ENCODE data around the gene AQP2.
A peak's percentile ranks its signal among the peaks of the same experiment; 100 is the strongest.

The AQP2 gene, protein sequence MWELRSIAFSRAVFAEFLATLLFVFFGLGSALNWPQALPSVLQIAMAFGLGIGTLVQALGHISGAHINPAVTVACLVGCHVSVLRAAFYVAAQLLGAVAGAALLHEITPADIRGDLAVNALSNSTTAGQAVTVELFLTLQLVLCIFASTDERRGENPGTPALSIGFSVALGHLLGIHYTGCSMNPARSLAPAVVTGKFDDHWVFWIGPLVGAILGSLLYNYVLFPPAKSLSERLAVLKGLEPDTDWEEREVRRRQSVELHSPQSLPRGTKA

GRCh38 chr12:49950273-49951251 lies at the start of gene AQP2:
Gene AQP2 (plus strand): TSS chr12:49950737. CDS start chr12:49950831, 94 bp downstream.
- no peak for DNase-seq (ENCODE audit: low read depth in 3 of 3)

GRCh38 chr12:49901026-49901425 lies 49.5 kb upstream of the AQP2 start:
- no peak for DNase-seq (ENCODE audit: low read depth in 3 of 3)

GRCh38 chr12:49901986-49902385 lies 48.6 kb upstream of the AQP2 start:
- no peak for DNase-seq (ENCODE audit: low read depth in 3 of 3)

DNA sequence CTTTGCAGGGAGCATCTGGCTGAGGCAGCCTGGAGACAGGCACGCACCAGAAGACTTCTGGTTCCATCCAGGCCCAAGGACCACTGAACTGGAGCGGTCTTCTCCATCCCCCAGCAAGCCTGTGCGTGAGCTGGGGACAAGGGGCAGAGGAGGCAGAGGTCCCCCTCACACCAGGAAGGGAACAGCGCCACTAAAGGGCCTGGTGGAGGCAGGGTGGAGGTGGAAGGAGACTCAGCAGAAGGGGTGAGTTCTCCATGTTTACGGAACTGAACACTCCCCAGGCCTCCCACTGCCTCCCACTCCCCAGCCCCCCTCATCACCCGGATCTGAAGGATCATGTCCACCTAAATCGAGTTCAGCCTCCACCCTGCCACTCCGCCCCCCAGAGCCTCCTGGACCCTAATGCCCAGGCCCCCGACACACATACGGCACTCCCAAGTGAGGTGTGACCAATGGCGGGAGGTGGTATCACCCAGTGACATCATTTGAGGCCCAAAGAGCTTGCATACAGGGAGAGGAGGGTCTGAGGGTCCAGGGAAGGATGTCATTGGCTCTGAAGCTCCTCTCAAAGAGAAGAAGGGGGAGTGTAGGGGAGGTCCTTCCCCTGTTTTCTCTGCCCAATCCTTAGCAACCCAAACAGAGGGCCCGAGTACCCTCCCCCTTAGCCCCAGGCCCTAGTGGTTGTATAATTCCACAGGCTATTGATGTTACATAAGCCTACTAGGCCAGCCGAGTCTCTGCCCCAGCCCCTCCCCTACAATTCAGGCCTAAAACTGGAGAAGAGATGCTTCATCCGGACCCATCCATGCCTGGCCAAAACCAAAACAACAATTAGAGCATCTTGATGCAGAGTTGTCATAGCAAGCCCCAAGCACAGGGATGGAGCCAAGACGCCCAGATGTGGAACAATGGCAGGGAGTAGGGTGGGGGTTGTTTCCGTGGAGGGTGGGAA lies 47.9 kb upstream of the AQP2 start:
- DNase-seq (ENCODE audit: low read depth in 3 of 3), result no peak

GRCh38 chr12:49903351-49903699 lies 47.2 kb upstream of the AQP2 start:
- no peak for DNase-seq (ENCODE audit: low read depth in 3 of 3)

- peak; percentile 6 to 27 (median 24) for DNase-seq (ENCODE audit: low read depth in 3 of 3)
These were observed 46.7 kb upstream of the AQP2 start, which contains the start of gene FAIM2 for GRCh38 chr12:49903700-49904423. Gene FAIM2 (minus strand): TSS chr12:49903900. CDS start chr12:49903792, 108 bp downstream.

DNA sequence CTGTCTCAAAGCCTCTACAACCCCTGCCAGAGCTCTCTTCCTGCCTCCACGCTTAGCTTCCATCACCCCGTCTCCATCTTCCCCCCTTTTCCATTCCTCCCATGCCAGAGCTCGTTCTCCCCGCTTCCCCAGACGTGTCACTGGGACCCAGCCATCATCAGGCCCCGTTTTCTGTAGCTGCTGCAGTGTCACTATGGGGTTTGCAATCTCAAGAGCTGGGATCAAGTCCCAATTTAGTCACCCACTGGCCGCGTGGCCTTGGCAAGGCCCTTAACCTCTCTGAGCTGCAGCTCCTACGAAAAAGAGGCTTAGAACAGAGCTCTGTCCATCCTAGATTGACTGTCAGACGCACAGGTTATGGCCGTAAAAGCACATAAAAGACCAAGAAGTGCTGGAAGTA lies 45.9 kb upstream of the AQP2 start:
- DNase-seq (ENCODE audit: low read depth in 3 of 3), result no peak

- no peak for DNase-seq (ENCODE audit: low read depth in 3 of 3)
These were observed 44.7 kb upstream of the AQP2 start for GRCh38 chr12:49905718-49906314.

DNA sequence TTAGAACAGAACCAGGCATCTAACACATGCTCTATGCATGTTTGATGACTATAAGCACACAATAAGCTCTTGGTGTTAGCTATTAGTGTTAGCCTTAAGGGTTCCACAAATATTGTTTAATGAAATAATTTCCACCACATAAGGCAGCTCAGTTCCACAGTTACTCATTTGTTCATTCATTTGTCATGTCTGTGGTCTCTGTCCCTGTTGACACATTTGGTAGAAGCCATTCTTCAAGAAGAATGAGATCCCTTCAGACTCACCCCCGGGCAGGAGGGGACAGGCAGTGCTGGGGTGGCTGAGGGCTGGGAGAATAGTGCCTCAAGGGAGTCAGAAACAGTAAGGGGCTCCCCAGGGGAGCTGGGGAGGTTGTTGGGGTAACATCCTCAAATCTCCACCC lies 43.2 kb upstream of the AQP2 start:
- DNase-seq (ENCODE audit: low read depth in 3 of 3), result no peak

- DNase-seq (ENCODE audit: low read depth in 3 of 3), result no peak
These were observed 41.2 kb upstream of the AQP2 start for GRCh38 chr12:49909356-49909755.

DNA sequence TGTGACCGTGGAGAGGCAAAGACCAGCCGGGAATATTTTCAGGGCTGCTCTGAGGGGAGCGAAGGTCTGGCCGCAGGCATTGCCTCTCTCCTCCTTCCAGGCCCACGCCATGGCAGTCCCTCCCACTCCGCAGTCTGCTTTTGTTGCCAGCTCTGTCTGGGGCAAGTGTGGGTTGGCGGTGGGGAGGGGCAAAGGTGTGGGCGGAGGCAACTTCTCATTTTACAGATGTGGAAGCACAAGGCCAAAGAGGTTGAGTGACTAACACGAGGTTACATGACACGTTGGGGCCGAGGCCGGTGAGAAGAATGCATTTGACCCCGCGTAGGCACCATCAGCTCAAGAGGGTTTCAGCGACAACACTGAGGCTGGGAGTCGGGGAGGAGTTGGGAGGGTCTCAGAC lies 40.7 kb upstream of the AQP2 start:
- no peak for DNase-seq (ENCODE audit: low read depth in 3 of 3)

GRCh38 chr12:49910331-49911212 lies 40.0 kb upstream of the AQP2 start:
- no peak for DNase-seq (ENCODE audit: low read depth in 3 of 3)

DNA sequence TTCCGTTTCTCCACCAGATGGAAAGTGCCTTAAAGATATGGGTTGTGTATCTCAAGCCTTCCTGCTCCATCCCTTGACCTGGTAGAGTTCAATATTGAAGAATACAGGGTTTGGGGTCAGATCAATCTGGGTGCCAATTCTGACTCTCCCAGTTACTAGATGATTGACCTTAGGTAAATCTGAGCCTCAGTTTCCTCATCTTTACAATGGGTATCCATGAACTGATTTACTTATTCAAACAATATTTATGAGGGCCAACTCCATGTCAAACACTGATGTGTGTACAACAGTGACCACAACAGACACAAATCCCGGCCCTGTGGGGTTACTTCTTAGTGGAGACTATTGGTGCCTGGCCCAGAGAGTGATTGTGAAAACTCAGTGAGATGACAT lies 39.3 kb upstream of the AQP2 start:
- no peak for DNase-seq (ENCODE audit: low read depth in 3 of 3)

DNA sequence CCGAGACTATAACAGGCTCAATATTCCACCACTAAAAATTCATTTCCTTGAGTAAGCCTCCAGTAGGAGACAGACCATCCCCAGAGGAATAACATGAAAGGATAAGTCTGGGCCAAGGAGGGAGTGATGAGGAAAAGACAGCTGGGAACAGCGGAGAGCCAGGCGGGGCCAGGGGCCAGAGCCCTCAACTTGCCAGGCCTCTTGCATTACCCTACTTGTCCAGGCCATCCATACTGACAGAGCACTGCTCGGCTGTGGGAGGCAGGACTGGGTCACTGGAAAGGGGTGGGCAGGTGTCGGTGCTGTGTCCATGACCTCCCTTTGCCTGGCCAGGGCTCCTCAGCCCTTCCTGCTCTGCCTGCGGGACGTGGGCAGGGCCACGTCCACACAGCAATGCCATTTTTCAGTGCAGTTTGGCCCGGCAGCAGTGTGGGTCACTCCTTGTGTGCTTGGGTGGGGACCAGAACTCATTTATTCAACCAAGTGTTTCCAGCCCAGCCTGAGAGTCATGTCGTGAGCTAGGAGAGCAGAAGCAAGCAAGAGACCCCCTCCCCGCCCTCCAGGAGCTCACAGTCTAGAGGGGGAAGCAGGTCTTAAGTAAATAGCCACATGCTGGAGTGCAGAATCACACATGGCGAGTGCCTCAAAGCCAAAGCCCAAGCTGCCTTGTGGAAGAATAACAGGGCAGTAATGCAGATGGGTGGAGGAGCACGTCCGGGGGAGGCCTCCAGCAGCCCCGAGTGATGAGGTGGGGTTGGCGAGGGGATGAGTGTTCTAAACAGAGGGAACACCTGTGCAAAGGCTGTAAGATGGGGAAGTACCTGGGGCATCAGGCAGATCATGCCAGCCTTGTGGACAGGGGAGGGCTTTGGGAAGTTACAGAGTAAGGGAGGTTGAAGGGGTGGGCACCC lies 37.9 kb upstream of the AQP2 start:
- DNase-seq (ENCODE audit: low read depth in 3 of 3), result no peak

DNA sequence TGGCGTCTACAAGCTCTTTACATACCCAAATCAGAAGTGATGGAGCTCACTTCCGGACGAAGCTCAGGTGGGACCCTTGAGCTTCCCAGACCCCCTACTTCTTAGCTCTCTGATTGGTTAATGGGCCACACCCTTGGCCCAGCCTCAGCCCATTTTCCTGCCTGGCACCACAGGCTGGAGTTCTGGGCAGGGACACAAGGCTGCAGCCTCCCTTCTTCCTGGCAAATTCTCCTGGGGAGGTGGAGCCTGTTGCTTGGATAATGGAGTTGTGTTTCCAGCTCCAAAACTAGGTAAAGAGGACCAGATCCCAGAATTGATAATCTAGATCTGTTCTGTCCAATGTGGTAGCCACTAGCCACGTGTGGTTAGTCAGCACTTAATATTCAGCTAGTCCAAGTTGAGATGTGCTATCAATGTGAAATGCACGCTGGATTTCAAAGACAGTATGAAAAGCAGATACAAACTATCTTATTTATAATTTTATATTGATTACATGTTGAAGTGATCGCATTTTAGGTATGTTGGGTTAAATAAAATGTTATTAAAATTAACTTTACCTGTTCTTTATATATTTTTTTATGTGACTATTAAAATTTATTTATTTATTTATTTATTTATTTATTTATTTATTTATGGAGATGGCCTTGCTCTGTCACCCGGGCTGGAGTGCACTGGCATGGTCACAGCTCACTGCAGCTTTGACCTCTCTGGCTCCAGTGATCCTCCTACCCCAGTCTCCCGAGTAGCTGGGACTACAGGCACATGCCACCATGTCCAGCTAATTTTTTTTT lies 34.2 kb upstream of the AQP2 start:
- no peak for DNase-seq (ENCODE audit: low read depth in 3 of 3)

DNA sequence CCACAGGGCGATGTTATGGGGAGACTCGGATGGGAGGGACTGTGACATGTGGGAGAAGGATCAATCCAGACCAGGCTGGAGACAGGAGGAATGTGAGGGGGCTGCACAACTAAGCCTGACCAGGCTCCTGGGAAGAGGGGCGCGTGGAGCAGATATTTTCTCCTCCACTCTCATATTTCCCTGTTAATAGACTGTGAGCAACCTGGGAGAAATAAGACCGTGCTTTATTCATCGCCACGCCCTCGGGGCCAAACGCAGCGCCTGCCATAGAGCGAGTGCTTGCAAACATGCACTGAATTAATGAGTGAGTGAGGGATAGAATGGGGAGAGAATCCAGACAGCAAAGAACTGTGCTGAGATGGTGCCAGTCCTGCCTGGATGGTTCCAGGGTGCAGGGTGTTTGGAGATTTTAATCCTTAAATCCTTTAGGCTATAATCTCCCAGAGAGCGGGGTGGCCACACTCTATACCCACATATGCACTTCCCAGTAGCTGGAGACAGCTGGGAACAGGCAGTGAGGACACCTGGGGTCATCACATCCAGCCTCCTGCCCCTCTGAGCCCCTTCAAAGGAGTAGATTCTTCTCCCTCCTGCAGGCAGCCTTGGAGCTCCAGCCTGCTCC lies 33.3 kb upstream of the AQP2 start:
- DNase-seq (ENCODE audit: low read depth in 3 of 3), result no peak

- no peak for DNase-seq (ENCODE audit: low read depth in 3 of 3)
These were observed 32.8 kb upstream of the AQP2 start for GRCh38 chr12:49917788-49918173.

Measured in stimulated activated CD4-positive, alpha-beta T cell treated with anti-CD3 and anti-CD28 coated beads, TNF-alpha, amount 100 ng/mL, for 4 hours (primary cell).